Fibroblast of skin of left quadriceps (primary cell): ENCODE data around the gene ZBTB8B.
"Not testable (repeated sequence)": the region's sequence is repeated elsewhere in the genome, so short reads cannot be mapped to it uniquely, and the experiment has no call there.

ENCODE experiments used
- DNase-seq, 2 experiments: peaks; one replicate each; pipeline ENCODE4 v3.0.0-alpha.2; 2013; ENCODE audit warnings: low read depth in 2 of 2

Gene ZBTB8B

GRCh38 chr1:32464716-32465577, at the start of gene ZBTB8B:
ZBTB8B (plus strand) TSS chr1:32465072; CDS start chr1:32470625, 5,553 bp downstream.
- peak; percentile 13 to 18 for DNase-seq

GRCh38 chr1:32421775-32422174, 43.1 kb upstream of the ZBTB8B start:
- no peak for DNase-seq

GRCh38 chr1:32426489-32427255, 38.2 kb upstream of the ZBTB8B start:
- DNase-seq = no peak

- DNase-seq = no peak
Measured at GRCh38 chr1:32427264-32427963, 37.5 kb upstream of the ZBTB8B start.

GRCh38 chr1:32431736-32432400, 33.0 kb upstream of the ZBTB8B start:
- no peak for DNase-seq

- DNase-seq = no peak
Measured at GRCh38 chr1:32438136-32438535, 26.7 kb upstream of the ZBTB8B start.

- not testable (repeated sequence) for DNase-seq
Measured at GRCh38 chr1:32438777-32439176, 26.1 kb upstream of the ZBTB8B start.

- DNase-seq = not testable (repeated sequence)
Measured at GRCh38 chr1:32441467-32441866, 23.4 kb upstream of the ZBTB8B start.

- DNase-seq = peak; percentile 51 to 60
Measured at GRCh38 chr1:32447469-32448185, 17.2 kb upstream of the ZBTB8B start.

GRCh38 chr1:32448186-32448772, 16.6 kb upstream of the ZBTB8B start:
- DNase-seq = peak; percentile 12 to 17

GRCh38 chr1:32448773-32449456, 16.0 kb upstream of the ZBTB8B start:
- DNase-seq = no peak

GRCh38 chr1:32449457-32449831, 15.4 kb upstream of the ZBTB8B start:
- not testable (repeated sequence) for DNase-seq

- DNase-seq = no peak
Measured at GRCh38 chr1:32454726-32455125, 10.1 kb upstream of the ZBTB8B start.

- DNase-seq = no peak
Measured at GRCh38 chr1:32455958-32456357, 8.9 kb upstream of the ZBTB8B start.

GRCh38 chr1:32458798-32459197, 6.1 kb upstream of the ZBTB8B start:
- not testable (repeated sequence) for DNase-seq

- not testable (repeated sequence) for DNase-seq
Measured at GRCh38 chr1:32462977-32463376, 1.9 kb upstream of the ZBTB8B start.

GRCh38 chr1:32464191-32464715, 619 bp upstream of the ZBTB8B start:
- no peak for DNase-seq

- no peak for DNase-seq
Measured at GRCh38 chr1:32465578-32465933, 684 bp downstream of the ZBTB8B start.

GRCh38 chr1:32466761-32467160, 1.9 kb downstream of the ZBTB8B start:
- DNase-seq = no peak

- no peak for DNase-seq
Measured at GRCh38 chr1:32468791-32469190, 3.9 kb downstream of the ZBTB8B start.
